ENCODE data around the gene DYRK3. TPM values are rescaled to one million over a fixed set of nuclear protein-coding genes. Genes with fewer than 3 reads are reported as not detected.

DYRK3 gene
- total and polyA plus RNA-seq, 2 of the 8 experiments (the other 6 are each of a cell fraction or from before 2014, with no cell fraction given), result 2.1 to 8.5 TPM

- CTCF ChIA-PET (ENCODE audit: partially characterized antibody), result interaction anchor here (1.2 to 19.3 kb wide), 10 partner anchors 10 to 157 kb away, joined by 3 to 280 read pairs (median 8); partner anchors contain the start of genes DYRK3 and EIF2D
- TF ChIP-seq ASH2L (IDR thresholded peaks at IDR 0.05; ENCODE audit: low read length) (no peak), USF2 (IDR thresholded peaks at IDR 0.05; ENCODE audit: low read length) (no peak), GABPA (IDR thresholded peaks at IDR 0.05; ENCODE audit: borderline replicate concordance, insufficient read depth, low read length) (no peak), ATF3 (IDR thresholded peaks at IDR 0.05; ENCODE audit: insufficient read depth, low read depth, low read length) (no peak), MAX (IDR thresholded peaks at IDR 0.05) (no peak), CEBPB (IDR thresholded peaks at IDR 0.05; ENCODE audit: low read depth, low read length) (no peak), CBX5 (IDR thresholded peaks at IDR 0.05; ENCODE audit: low read depth, low read length) (no peak), CREB1 (IDR thresholded peaks at IDR 0.05) (no peak), KDM5A (IDR thresholded peaks at IDR 0.05; ENCODE audit: low read length) (no peak), SRF (IDR thresholded peaks at IDR 0.05; ENCODE audit: low read depth, low read length) (no peak), RBBP5 (IDR thresholded peaks at IDR 0.05; ENCODE audit: borderline replicate concordance, low read depth, low read length) (no peak), POLR2A (IDR thresholded peaks at IDR 0.05; ENCODE audit: control extremely low read depth in 1 of 2, low read depth in 2 of 2, low read length in 2 of 2) (no peak)
Observed at GRCh38 chr1:206649261-206649921, 14.1 kb downstream of the DYRK3 start.

More at GRCh38 chr1:206649261-206649921, 14.1 kb downstream of the DYRK3 start:
- no peak overlapping the region for H3K27ac ChIP-seq (ENCODE audit: low read depth, low read length)
- H2AK5ac ChIP-seq (ENCODE audit: low read depth, low read length), result no peak overlapping the region
- WGBS, 2 experiments (ENCODE audit: extremely low coverage in 1 of 2, insufficient coverage in 1 of 2, insufficient read length in 1 of 2, insufficient replicate concordance in 2 of 2, low coverage in 1 of 2, low lambda C conversion rate in 2 of 2, missing lambda C conversion rate in 1 of 2), result 86% methylated on average over 5 of the region's 5 CpGs; no CpG with 5 or more reads in 1 of the 2 experiments
- H2AFZ ChIP-seq (ENCODE audit: low read length), result no peak overlapping the region
- FAIRE-seq, result no peak
- H3K56ac ChIP-seq (replicated peaks; ENCODE audit: insufficient read length, low read depth, low read length), result no peak overlapping the region
- no peak for DNase-seq (ENCODE audit: low read depth in 1 of 2, low spot score in 2 of 2)
- H4K20me1 ChIP-seq (replicated peaks in 1 of 2; ENCODE audit: control insufficient read depth in 1 of 2, insufficient read depth in 2 of 2, low read length in 2 of 2), result no peaks in the 10 kb centered on the region
- no peaks in the 10 kb centered on the region for H3K79me2 ChIP-seq (ENCODE audit: control insufficient read depth in 1 of 2, insufficient read depth in 2 of 2, low read length in 2 of 2)
- no peaks in the 10 kb centered on the region for H3K79me1 ChIP-seq (ENCODE audit: low read depth, low read length)
- H4K5ac ChIP-seq (ENCODE audit: insufficient read length, low read depth, low read length), result no peak overlapping the region
- no peak overlapping the region for H3K4me2 ChIP-seq (ENCODE audit: insufficient read depth in 1 of 2, low read depth in 2 of 2, low read length in 2 of 2)
- H3K23ac ChIP-seq (ENCODE audit: insufficient read length), result no peak overlapping the region
- H2BK5ac ChIP-seq (ENCODE audit: low read depth, low read length), result no peak overlapping the region
- no peak overlapping the region for H2BK12ac ChIP-seq (ENCODE audit: low read depth, low read length)
- no peaks in the 10 kb centered on the region for H3K27me3 ChIP-seq (replicated peaks in 1 of 4; ENCODE audit: control insufficient read depth in 3 of 4, extremely low read depth in 1 of 4, insufficient read depth in 3 of 4, low read length in 3 of 4)
- H3K4me3 ChIP-seq (ENCODE audit: extremely low read depth in 1 of 4, insufficient read depth in 2 of 4, low read depth in 3 of 4, low read length in 4 of 4), result no peak overlapping the region
- H3K4me1 ChIP-seq (replicated peaks in 1 of 4; ENCODE audit: control insufficient read depth in 3 of 4, insufficient read depth in 4 of 4, low read length in 3 of 4), result peaks cover 0 to 3% (median 1%) of the 10 kb centered on the region in 4 experiments; a peak in 2 of 7 replicates
- H4K8ac ChIP-seq (ENCODE audit: extremely low read depth, insufficient read depth, low read length), result no peak overlapping the region
- no peak overlapping the region for H3K4ac ChIP-seq (replicated peaks; ENCODE audit: insufficient read length, low read depth, low read length)
- no peak overlapping the region for H3K9ac ChIP-seq (replicated peaks in 1 of 4; ENCODE audit: extremely low read depth in 1 of 4, low read depth in 3 of 4, low read length in 3 of 4)
- H3K36me3 ChIP-seq (ENCODE audit: control insufficient read depth in 2 of 4, insufficient read depth in 4 of 4, low read length in 3 of 4), result peaks cover 2 to 3% (median 3%) of the 10 kb centered on the region in 4 experiments; a peak in 4 of 8 replicates
- H4K91ac ChIP-seq (replicated peaks; ENCODE audit: insufficient read length, low read length), result no peak overlapping the region
- no peak overlapping the region for H2BK20ac ChIP-seq (ENCODE audit: low read length)
- POLR2A ChIA-PET (ENCODE audit: partially characterized antibody), result interaction anchor here (0.9 kb wide), 1 partner anchor 37 kb away, joined by 3 read pairs; the partner anchor contains the start of gene EIF2D
- H3K9me3 ChIP-seq (ENCODE audit: insufficient read depth in 2 of 2, low read depth in 1 of 2, low read length in 1 of 2), result no peaks in the 10 kb centered on the region
- no peak overlapping the region for H2BK120ac ChIP-seq (replicated peaks; ENCODE audit: low read depth, low read length)
- no peak overlapping the region for H2BK15ac ChIP-seq (ENCODE audit: low read length)
- H3K23me2 ChIP-seq (ENCODE audit: low read depth, low read length), result no peaks in the 10 kb centered on the region
- H3K14ac ChIP-seq (ENCODE audit: insufficient read length), result no peak overlapping the region
- no peak overlapping the region for H3K18ac ChIP-seq (ENCODE audit: extremely low read depth, low read length)

All from H1 (cell line).